ENCODE data around the gene CFAP54.

CFAP54 gene

DNA sequence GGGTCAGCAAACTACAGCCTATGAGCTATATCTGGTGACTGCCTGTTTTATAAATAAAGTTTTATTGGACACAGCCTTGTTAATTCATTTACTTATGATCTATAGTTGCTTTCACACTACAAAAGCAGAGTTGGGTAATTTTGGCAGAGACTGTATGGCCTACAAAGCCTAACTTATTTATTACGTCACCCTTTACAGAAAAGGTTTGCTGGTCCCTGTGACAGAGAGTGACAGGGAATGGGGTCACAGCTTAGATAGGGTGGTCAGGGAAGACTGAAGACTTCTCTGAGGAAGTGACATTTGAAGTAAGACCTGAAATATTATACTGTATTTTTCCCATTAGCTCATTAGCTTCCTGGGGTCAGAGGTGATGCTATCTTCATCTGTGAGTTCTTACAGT lies 342.0 kb downstream of the CFAP54 start:
- no peak for DNase-seq

DNA sequence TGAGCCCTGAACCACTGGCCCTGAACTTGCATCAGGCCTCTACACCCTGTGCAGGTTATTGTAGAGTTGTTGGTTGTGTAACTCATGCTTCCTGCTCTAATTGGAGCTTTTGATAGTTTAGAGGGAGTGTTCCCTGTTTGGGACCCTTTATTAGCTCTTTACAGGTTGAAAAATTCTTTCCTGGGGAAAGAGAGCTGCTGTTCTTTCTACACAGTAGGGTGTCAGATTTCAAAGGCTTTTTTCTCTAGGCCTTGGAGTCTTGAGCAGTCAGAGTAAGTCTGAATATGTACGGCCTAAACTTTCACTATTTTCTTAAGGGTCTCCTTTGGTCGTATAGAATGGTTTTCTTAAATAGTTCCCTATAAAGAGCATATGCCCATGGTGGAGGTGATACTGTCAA lies 356.9 kb downstream of the CFAP54 start:
- no peak for DNase-seq

DNA sequence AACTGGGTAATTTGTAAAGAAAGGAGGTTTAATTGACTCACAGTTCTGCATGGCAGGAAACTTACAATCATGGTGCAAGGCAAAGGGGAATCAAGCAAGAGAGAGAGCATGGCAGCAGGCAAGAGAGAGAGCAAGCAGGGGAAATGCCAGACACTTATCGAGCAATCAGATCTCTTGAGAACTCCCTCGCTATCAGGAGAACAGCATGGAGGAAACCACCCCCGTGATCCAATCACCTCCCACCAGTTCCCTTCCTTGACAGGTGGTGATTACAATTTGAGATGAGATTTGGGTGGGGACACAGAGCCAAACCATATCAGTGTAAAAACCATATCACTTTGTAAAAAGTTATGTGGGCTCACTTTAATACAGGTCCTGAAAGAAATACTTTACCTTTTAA lies 361.3 kb downstream of the CFAP54 start:
- DNase-seq = no peak

DNA sequence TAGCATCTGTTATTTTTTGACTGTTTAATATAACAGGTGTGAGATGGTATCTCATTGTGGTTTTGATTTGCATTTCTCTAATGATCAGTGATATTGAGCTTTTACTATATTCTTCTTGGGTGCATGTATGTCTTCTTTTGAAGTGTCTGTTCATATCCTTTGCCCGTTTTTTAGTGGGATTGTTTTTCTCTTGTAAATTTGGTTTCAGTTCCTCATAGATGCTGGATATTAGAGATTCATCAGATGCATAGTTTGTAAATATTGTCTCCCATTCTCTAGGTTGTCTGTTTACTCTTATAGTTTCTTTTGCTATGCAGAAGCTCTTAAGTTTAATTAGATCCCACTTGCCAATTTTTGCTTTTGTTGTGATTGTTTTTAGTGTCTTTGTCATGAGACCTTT lies 368.8 kb downstream of the CFAP54 start:
- DNase-seq = no peak

DNA sequence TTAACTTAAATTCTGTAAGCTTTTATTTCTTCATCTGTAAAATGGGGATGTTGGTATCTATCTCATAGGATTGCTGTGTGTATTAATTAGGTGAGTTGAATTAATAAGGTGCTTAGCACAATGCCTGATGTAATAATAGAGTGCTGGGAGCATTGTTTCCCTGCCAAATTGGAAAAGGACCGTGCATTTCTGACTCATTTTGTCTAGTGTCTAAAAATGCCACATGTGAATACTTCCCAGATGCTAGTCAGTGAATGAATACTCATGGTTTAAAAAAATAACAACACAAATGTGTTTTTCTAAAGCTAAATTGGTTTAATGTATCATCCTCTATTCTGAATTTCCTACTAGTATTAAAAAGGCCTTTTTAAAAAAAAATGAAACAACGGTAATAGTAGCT lies 372.3 kb downstream of the CFAP54 start:
- DNase-seq = no peak

DNA sequence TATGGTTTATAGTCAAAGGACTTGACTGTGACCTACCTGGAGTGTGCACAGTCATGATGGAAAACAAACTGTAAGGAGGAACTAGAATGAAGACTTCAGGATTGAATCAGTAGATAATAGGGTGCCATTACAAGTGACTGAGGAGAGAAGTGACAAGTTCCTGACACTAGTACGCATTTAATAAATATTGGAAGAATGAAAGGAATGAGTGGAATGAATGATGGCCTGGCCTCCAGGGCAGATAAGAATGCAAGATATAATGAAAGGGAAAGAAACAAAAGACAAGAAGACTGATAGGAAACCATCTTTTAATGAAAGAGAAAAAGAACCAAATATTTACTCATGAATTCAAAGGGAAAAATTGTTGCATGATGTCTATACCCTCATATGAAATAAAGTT lies 372.9 kb downstream of the CFAP54 start:
- no peak for DNase-seq

DNA sequence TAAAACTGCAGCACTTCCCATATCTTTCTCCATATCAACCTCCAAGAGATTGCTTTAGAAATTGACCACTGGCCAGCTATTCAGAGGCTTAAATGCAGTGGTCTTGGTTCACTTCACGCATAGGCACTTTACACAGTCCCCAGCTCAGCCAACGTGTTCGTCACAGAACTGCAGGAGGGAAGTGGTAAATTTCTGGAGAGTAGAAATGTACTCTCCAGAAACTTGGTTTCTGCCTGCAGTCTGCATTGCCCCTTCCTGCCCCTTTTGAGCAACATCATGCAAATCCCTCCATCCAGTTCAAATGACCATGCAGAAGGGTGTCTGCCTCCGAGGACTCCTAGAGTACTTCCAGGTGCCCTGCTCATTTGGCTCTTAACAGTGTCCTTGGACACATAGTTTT lies 375.0 kb downstream of the CFAP54 start:
- DNase-seq = no peak

DNA sequence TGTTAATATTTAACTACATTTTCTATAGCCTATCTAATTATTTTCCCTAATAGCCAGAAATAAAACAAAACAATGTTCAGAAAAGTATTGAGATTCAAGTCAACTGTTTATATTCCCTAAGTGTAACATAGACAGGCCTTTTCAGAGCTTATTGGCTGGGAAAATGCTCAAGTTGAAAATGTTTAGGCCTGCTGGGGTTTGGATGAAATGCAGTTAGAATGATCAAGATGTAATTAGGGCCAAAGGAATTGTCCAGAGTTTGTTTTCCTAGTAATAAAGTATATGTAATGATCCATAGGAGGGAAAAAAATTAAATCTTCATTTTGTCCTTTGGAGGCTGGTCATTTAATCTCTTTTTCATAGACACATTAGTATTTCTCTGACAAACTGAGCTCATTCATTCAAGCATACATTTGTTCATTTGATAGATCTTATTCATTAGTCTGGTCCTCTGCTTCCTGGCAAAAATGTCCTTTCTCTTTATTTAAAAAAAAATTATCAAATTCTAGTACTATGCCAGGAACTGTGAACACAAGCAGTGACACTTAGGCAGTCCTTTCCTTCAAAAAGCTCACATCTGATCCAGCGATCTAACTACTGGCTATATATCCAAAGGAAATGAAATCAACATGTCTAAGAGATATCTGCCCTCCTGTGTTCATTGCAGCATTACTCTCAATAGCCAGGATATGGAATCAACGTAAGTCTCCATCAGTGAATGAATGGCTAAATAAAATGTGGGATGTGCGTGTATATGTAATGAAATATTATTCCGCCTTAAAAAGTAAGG lies 377.6 kb downstream of the CFAP54 start:
- DNase-seq = no peak

DNA sequence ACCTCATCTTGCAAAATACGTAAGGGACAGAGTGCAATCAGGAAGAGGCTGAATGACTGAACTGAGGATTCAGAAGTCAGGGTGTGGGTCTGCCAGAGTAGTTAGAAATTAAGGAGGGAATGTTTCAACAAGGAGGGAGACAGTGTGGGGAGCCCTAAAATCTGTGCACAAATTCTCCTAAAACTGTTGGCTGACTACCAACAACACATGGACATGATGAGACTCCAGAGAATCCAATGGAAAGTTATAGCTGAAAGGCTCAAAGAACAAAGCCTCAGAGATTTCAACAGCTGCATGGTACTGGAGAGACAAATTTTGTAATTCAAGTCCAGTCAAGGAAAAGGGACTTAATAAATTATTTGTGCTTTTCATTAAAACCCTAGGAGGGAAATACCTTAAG lies 381.6 kb downstream of the CFAP54 start:
- no peak for DNase-seq

DNA sequence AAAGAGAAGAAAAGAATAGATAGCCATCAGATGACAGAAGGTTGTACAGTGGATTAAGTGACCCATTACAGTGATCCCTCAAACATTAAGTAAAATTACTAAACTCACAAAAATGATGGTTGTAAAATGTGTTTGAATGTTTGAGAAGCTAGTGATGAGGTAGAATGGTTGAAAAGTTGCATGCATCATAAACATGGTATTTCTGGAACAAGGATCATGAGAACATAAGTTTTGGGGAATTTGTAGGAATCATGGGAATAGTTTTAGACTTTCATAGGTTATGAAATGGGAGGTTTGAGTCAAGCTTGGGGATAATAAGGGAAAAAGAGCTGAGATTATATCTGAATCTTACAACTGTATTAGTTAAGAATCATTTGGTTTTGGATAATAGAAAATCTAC lies 383.6 kb downstream of the CFAP54 start:
- no peak for DNase-seq

DNA sequence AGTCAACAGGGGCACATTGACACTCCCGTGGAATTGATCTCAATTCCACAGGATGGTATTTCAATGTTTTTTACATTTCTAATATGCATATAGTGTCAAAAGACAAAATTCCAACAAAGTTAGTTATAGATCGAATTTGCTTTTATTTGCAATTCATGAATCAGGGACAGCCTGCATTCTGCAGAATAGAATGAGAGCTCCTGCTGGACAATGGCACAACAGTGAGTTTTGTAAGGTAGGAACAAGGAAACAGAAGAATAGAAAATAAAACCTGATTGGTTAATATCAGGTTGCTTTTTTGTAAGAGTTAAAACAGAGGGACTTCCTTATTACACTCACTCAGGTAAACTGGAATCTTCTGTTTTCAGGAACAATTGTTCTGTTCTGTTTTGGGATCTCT lies 384.8 kb downstream of the CFAP54 start:
- no peak for DNase-seq

DNA sequence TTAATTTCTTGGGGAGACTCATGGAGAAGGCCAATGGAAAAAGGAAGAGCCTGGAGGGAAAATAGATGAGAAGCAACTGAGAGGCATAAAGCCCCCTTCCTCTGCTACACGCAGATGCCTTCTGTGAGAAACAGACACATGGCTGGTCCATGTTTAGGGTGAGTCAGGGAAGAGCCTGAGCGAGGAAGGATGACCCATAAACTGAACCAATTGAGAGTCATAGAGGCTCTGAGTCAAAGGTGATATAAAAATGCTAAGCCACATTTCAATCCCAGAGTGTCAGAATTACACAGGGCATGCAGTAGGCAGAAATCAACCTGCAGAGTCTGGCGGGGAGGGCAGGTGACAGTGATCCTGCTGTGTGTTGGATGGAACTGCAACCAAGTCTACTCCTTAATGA lies 387.6 kb downstream of the CFAP54 start:
- DNase-seq = no peak

DNA sequence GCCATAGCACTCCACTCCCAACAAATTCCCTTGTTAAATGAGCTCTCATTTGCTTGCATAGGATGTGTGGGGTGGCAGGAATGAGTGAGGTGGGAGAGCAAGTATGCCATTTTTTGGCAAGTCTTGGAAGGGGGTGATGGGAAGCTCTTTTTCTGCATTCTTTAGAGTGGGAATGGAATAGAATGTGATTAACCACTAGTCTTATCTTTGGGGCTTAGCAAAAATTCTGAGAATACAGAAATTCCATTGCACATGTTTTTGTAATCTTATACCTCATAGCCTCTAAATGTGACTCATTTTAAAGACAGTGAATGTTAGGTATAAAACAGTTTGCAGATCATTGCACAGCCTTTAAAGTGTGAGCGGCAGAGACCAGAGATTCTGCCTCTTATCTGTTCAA lies 389.3 kb downstream of the CFAP54 start:
- DNase-seq = no peak

DNA sequence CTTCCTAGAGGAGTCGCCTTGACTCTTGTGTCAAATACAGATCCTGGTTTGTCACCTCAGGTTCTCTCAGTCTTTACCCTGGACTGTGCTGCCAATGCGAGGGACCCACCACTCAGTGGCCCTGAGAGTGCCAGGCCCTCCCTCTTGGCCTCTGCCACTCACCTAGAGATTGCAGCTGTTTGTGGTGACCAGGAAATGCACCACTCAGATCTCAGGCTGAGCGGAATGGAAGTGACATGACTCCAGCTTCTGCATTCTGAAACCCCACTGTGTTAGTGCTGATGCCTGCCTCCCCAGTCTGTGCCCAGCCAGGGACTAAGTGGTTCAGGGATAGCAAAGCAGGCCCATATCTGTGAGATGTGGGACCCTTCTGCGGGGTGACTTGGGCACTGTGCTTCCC lies 389.9 kb downstream of the CFAP54 start:
- DNase-seq = no peak

DNA sequence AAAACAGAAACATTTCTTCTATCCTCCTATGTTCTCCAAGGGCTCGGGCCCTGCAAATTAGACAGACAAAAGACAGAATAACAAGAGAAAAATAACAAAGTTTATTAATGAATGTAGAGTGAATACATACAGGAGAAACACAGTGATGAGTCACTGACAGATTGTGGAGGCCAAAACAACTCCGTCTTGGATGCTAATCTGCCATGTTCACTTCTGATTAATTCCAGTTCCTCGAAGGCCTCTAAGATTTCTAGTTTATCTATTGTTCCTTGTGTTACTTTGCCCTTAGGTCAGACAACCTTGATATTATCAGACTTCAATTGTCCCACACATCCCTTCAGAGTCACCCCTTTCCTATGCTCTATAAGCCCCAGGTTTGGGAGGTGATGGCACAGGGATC lies 390.8 kb downstream of the CFAP54 start:
- DNase-seq = no peak

DNA sequence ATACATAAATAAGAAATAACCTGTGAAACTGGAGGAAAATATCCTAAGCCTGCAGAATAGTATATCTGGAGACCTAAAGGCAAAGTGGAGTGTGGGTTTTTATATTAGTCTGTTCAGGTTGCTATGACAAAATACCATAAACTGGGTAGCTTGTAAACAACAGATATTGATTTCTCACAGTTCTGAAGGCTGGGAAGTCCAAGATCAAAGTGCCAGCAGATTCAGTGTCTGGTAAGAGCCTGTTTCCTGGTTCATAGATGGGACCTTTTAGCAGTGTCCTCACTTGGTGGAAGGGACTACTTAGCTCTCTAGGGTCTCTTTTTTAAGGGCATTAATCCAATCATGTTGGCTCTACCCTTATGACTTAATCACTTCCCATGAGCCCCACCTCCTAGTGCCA lies 392.2 kb downstream of the CFAP54 start:
- DNase-seq = no peak

DNA sequence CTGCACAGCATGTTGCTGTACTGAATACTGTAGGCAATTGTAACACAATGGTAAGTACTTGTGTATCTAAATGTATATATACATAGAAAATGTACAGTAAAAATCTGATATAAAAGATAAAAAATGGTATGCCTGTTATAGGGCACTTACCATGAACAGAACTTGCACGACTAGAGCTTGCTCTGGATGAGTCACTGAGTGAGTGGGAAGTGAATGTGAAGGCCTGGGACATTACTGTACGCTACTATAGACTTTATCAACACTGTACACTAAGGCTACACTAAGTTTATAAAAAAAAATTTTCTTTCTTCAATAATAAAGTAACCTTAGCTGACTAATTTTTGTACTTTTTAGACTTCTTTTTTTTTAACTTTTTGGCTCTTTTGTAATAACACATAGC lies 393.5 kb downstream of the CFAP54 start:
- no peak for DNase-seq

DNA sequence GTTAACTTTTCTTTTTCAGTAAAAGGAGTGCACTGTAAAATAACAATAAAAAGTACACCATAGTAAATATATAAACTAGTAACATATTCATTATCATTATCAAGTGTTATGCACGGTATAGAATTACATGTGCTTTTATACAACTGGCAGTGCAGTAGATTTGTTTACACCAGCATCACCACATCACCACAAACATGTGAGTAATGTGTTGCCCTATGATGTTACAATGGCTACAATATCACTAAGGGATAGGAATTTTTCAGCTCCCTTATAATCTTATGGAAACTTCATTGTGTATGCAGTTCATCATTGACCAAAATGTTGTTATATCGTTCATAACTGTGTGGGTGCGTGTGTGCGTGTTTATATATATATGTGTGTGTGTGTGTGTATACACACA lies 394.2 kb downstream of the CFAP54 start:
- no peak for DNase-seq

DNA sequence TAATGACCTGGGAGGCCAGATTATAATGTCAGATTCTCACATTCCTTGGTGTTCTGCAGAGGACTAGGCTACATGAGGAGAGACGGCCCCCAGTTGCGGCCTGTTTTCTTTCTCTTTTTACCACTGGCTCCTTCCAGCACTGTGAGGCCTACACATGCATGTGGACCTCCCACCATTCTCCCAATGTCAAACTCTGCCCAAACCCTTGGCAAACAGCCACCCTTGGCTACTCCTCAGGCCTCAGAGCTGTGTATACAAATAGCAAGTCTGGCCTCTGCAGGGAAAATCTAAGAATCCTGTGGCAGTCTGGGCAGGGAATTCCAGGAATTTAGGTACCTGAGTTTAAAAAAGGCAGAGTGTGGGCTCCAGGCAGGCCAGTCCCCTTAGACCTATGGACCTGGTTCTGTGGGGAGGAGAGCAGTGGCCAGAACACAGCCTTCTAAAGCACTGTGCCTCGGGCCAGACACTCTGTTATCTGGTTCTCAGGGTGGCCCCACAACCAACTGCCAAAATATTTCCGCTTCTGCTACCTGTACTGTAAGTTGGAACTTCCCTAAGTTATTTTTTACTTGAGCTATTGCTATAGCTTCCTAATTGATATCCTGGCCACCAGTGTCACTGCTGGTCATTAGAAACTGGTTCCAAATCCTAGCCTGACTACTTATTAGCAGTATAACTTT lies 397.8 kb downstream of the CFAP54 start:
- DNase-seq = no peak

DNA sequence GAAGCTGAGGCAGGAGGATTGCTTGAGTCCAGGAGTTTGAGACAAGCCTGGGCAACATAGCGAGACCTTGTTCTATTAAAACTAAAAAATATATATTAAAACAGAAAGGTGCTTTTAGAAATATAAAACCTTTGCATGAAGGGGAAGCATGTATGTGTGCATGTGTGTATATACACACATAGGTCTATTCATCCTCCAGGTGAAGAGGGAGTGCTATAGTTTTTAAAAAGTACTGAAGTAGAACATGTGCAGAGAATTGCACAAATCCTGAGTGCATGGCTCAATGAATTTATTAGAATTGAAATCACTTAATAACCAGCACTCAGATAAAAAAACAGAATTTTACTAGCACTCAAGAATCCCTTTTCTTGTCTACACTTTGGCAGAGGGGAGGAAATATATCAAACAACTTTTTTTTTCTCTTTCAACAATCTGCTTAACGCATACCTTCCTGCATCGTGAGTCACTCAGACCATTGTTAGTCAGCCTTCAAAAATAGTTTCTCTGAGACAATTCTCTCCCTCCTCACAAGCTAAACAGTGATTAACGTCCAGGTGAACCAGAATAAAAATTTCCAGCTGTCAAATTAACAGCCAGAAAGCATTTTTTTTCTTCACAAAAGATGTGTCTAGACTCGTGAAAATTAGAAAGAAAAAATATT lies 400.0 kb downstream of the CFAP54 start:
- DNase-seq = no peak

DNA sequence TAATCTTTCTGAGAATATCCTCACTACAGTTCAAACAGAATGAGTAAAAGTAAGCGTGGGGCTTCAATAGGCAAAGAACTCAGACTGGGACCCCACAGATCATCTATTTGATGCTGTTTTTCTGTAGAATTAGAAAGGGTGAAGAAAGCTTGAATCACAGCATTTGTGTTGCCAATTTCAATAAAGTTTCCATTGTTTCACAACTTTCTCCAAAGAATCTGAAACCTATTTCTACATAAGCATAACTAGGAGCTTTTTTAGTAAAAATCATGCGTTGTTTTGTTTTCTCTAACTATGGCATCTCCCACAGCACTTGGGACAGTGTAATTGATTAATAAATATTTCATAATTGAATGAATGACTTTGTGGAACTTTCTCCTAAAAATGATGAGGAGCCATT lies 401.0 kb downstream of the CFAP54 start:
- DNase-seq = no peak

DNA sequence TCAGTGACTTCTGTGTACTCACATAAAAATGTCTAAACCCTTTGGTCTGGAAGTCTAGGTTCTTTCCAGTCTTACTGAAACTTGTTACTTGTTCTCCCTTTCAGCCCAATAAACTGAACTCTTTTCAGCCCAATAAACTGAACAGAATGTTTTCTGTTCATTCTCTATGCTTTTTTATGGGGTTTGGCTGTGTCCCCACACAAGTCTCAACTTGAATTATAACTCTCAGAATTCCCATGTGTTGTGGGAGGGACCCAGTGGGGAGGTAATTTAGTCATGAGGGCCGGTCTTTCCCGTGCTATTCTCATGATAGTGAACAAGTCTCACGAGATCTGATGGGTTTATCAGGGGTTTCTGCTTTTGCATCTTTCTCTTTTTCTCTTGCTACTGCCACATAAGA lies 402.7 kb downstream of the CFAP54 start:
- DNase-seq = no peak

DNA sequence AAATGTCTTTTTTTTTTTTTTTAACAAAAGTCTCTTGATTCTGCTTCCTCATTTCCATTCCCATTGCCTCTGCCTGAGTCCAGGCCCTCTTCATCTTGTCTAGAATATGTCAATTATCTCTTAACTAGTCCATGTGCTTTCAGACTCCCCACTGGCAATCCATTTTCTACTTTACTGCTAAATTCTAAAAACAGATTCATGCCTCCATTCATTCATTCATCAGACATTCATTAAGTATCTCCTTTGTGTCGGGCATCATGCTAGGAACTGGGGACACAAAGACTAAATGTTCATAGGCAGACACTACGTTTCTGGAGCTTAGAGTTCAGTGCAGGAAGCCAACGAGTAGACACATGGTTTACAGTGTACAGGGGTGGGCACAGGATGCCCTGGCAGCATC lies 408.0 kb downstream of the CFAP54 start:
- no peak for DNase-seq

DNA sequence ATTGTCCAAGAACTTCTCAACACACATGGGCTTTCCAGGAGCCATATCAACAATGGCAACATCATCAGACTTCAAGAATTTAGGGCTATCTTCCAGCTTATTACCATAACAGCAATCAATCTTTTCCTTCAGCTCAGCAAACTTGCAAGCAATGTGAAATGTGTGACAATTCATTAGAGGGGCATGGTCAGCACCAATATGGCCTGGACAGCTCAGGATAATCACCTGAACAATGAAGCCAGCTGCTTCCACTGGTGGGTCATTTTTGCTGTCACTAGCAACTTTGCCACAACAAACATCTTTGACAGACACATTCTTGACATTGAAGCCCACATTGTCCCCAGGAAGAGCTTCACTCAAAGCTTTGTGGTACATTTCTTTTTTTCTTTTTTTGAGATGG lies 411.8 kb downstream of the CFAP54 start:
- DNase-seq = no peak
